ENCODE data around the gene PF4V1.

Gene PF4V1

GRCh38 chr4:73853246-73853704, at the start of gene PF4V1:
Gene PF4V1, plus strand, starts transcription at chr4:73853296. Its CDS starts 67 bp downstream, at chr4:73853363.
- DNase-seq = no peak

- no peak for DNase-seq
Measured at GRCh38 chr4:73810191-73810590, 42.9 kb upstream of the PF4V1 start.

- DNase-seq = no peak
Measured at GRCh38 chr4:73811841-73812240, 41.3 kb upstream of the PF4V1 start.

- no peak for DNase-seq
Measured at GRCh38 chr4:73814679-73815078, 38.4 kb upstream of the PF4V1 start.

- DNase-seq = no peak
Measured at GRCh38 chr4:73815145-73815544, 38.0 kb upstream of the PF4V1 start.

- no peak for DNase-seq
Measured at GRCh38 chr4:73816814-73817213, 36.3 kb upstream of the PF4V1 start.

- no peak for DNase-seq
Measured at GRCh38 chr4:73817341-73817740, 35.8 kb upstream of the PF4V1 start.

- no peak for DNase-seq
Measured at GRCh38 chr4:73821325-73821724, 31.8 kb upstream of the PF4V1 start.

GRCh38 chr4:73822389-73822788, 30.7 kb upstream of the PF4V1 start:
- DNase-seq = no peak

- no peak for DNase-seq
Measured at GRCh38 chr4:73822812-73823504, 30.1 kb upstream of the PF4V1 start.

GRCh38 chr4:73823760-73824159, 29.3 kb upstream of the PF4V1 start:
- no peak for DNase-seq

- DNase-seq = no peak
Measured at GRCh38 chr4:73828956-73829355, 24.1 kb upstream of the PF4V1 start.

GRCh38 chr4:73831569-73831968, 21.5 kb upstream of the PF4V1 start:
- DNase-seq = no peak

GRCh38 chr4:73832651-73833237, 20.4 kb upstream of the PF4V1 start:
- no peak for DNase-seq

GRCh38 chr4:73836373-73837279, 16.5 kb upstream of the PF4V1 start, which contains the start of gene CXCL6:
Gene CXCL6, plus strand, starts transcription at chr4:73836678. Its CDS starts 73 bp downstream, at chr4:73836751.
- DNase-seq = no peak

- no peak for DNase-seq
Measured at GRCh38 chr4:73839071-73839470, 14.0 kb upstream of the PF4V1 start.

- DNase-seq = no peak
Measured at GRCh38 chr4:73839715-73840114, 13.4 kb upstream of the PF4V1 start.

- DNase-seq = no peak
Measured at GRCh38 chr4:73841243-73841925, 11.7 kb upstream of the PF4V1 start.

- no peak for DNase-seq
Measured at GRCh38 chr4:73842696-73843095, 10.4 kb upstream of the PF4V1 start.

- no peak for DNase-seq
Measured at GRCh38 chr4:73843369-73843768, 9.7 kb upstream of the PF4V1 start.

GRCh38 chr4:73844345-73844744, 8.8 kb upstream of the PF4V1 start:
- DNase-seq = no peak

- DNase-seq = no peak
Measured at GRCh38 chr4:73844806-73845205, 8.3 kb upstream of the PF4V1 start.
